DMS53 treated with DMSO at 0.1 percent for 48 hours (cell line): ENCODE data around the gene SERPINB11.
"Not testable (repeated sequence)": the region's sequence is repeated elsewhere in the genome, so short reads cannot be mapped to it uniquely, and the experiment has no call there.

ENCODE experiments used
- DNase-seq: peaks from one replicate; lab custom pipeline; 2025; ENCODE audit not compliant: unreplicated experiment; lab: John Stamatoyannopoulos, UW

Gene SERPINB11

GRCh38 chr18:63725682-63726480 is 23.1 kb downstream of the SERPINB11 start:
- no peak for DNase-seq

GRCh38 chr18:63730773-63731172 is 28.0 kb downstream of the SERPINB11 start:
- DNase-seq = no peak

- DNase-seq = no peak
These were observed 28.5 kb downstream of the SERPINB11 start for GRCh38 chr18:63731215-63731614.

DNA sequence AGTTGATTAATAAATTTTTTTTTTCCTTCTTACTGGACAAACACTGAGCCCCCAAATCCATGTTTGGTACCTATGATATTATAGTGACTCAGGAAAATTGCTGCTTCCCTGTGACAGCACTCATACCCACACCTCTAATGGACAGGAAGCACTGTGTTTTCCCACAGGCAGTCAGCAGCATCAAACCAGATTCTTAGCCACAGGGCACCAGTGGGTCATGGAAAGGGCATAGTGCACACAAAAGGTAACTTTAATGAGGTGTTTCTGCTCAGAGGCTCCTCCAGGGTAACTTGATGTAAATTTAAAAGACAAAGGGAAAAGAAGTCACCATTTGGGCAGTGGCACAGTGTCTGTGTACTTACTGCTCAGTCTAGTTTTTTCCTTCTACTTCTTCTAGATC is 34.1 kb downstream of the SERPINB11 start:
- peak; percentile 39 for DNase-seq

- DNase-seq = peak; percentile 42
These were observed 39.0 kb downstream of the SERPINB11 start for GRCh38 chr18:63741769-63742168.

- DNase-seq = no peak
These were observed 44.2 kb downstream of the SERPINB11 start for GRCh38 chr18:63747006-63747405.

GRCh38 chr18:63749489-63749888 is 46.7 kb downstream of the SERPINB11 start:
- DNase-seq = no peak

DNA sequence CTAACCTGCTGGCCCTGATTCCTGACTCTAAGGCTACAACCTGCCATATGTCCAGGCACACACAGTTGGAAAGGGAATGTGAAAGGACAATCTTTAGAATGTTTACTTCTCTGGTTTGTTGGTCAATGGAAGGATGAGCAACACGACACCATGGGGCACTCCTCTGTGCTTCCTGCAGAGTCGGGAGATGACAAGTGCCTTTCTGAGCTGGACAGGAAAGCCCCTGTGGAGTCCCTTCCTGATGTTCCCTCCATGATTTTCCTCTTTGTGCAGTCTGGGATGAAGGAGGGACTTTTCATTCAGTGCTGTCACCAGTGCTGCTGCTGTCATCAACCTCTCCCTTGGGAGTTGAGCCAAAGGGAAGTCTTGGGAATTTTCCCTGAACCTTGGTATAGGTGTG is 49.9 kb downstream of the SERPINB11 start:
- no peak for DNase-seq

GRCh38 chr18:63753676-63754075 is 50.9 kb downstream of the SERPINB11 start:
- no peak for DNase-seq

- no peak for DNase-seq
These were observed 54.8 kb downstream of the SERPINB11 start for GRCh38 chr18:63757541-63757940.

DNA sequence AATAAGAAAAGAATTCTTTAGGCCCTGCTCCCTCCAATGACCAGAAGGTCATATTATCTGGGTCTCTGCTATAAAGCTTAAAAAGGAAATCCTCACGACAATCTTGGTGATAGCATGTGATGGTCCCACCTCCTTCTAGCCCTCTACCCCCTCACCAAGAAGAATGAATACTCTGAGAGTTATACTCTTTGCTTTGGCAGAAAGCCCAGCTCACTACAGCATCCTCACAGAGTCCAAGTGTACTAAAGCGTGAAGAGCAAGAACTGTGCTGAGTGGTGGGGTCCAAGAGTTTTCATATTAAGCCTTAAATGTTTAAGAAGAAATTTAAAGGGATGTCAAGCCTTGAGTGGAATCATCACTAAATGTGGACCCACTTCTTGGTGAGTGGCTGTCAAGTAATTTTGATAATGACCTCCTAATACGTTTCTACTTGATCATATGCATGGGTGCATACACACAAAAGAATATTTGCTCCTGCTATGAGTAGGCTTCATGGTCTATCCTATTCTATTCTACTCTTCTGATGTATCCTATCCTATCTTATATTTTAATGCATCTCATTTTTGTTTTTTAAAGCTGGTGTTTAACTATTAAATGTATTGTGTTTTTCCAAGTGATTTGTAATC is 56.0 kb downstream of the SERPINB11 start:
- DNase-seq = no peak

DNA sequence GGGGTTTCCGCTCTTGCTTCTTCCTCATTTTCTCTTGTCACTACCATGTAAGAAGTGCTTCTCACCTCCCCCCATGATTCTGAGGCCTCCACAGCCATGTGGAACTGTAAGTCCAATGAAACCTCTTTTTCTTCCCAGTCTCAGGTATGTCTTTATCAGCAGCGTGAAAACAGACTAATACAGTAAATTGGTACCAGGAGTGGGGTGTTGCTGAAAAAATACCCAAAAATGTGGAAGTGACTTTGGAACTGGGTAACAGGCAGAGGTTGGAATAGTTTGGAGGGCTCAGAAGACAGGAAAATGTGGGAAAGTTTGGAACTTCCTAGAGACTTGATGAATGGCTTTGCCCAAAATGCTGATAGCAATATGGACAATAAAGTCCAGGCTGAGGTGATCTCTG is 57.0 kb downstream of the SERPINB11 start:
- not testable (repeated sequence) for DNase-seq

DNA sequence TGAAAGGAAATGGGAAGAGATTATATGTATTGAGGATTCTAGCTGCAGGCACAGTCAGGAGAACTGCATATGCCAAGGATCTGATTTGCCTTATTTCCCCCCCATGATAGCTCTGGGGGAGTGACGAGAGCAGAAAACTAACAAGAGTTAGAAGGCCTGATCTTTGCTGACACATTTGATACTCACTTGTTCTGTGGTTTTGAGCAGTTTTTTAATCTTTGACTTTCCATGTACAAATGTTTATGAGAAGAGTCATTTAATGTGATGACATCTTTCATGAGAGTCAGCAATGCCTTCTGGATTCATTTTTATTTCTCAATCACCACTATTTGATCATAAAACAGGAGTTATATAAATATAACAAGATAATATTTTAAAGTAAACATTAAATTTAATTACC is 59.8 kb downstream of the SERPINB11 start:
- no peak for DNase-seq

GRCh38 chr18:63763831-63764600 is 61.3 kb downstream of the SERPINB11 start:
- DNase-seq = no peak

DNA sequence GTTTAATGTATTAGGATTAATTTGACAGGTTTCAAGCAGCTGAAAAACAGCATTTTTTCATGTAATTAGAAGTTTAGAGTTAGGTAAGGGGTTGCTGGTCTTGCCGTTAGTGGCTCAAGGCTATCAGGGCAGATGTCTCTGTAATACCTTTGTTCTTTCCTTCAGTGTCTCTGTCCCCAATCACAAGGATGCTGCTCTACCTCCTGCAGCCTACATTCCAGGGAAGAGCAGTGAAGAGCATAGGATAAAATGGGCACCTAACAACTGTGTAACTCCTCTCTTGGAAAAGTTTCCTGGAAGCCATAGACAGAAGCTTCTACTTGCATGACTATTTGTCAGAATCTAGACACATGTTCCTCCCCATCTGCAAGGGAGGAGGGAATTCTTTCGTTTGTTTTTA is 63.1 kb downstream of the SERPINB11 start:
- DNase-seq = no peak
